ENCODE results near the gene N4BP3.
A peak's percentile ranks its signal among the peaks of the same experiment; 100 is the strongest.
"Not testable (repeated sequence)": the region's sequence is repeated elsewhere in the genome, so short reads cannot be mapped to it uniquely, and the experiment has no call there.

Gene N4BP3

GRCh38 chr5:178113141-178113787, at the start of gene N4BP3:
N4BP3 (plus strand) TSS chr5:178113532; CDS start chr5:178119584, 6,052 bp downstream.
- no peak for DNase-seq (ENCODE audit: low read depth)

- no peak for DNase-seq (ENCODE audit: low read depth)
Observed at GRCh38 chr5:178067755-178068154, 45.6 kb upstream of the N4BP3 start.

DNA sequence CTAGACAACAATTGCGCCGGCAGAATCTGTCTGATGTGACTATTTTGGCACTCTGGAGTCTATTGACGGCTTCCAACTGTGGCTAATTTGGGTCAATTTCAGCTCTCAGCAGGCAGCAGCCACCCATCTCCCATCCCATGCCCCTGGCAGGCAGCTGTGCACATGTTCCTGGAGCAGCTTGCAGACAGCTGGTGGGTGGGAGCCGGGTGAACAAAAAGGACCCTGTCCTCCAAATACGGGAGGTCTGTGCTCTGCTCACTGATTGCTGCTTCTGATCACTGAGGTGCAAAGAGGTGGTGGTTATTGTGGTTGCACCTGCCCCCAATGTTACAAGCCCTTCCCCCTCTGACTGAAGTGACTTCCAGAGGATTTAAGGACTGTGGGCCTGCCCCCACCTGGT, 45.0 kb upstream of the N4BP3 start:
- no peak for DNase-seq (ENCODE audit: low read depth)

DNA sequence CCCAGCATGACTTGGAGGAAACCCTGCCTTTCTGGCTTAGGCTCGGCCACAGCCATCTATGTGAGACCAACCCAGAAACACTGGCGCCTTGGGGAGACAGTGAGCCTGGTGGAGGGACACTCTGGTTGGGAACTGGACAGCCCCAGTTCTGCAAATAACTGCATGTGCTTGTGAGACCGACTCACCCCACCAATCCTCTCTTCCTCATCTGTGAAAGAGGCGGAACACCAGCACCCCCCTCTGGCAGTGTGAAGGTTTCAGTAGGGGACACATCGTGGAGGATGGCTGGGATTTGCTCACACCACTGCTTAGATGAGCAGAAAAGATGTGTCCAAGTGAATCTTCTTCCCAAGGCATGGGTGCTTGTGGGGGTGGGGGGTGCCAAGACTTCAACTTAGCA, 43.4 kb upstream of the N4BP3 start:
- DNase-seq (ENCODE audit: low read depth), result no peak

DNA sequence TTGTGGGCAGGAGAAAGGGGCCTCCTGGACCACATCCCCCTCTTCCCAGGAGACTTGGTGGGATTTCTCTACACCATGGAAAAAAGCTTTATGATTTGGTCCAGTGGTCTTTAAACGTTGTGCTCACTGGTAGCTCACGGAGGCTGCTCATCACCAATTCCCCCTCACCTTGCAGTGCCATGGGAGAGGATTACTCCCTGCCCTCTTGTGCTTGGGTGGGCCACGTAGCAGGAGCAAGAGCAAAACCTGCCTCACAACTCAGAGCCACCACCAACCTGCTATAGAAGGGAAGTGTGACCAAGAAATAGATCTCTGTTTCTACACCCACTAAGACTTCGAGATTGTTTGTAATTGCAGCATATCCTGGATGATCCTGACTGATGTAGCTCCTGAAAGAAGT, 42.2 kb upstream of the N4BP3 start:
- no peak for DNase-seq (ENCODE audit: low read depth)

DNA sequence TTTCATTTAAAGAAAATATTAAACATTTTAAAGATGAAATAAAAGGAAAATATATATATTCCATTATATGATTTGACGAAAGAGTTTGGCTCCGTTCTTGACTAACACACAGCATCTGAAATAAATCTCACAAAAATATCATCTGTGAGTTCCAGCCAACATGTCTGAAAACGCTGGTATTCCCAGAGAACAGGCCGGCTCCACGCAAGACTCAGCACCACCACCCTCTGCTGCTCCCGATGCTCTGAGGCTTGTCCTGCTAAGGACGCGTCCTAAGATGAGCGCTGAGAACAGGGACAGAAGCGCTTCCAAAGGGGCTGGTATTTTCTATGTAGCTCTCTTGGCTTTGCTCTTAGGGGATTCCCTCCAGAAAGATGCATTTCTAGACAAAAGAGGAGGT, 40.6 kb upstream of the N4BP3 start:
- DNase-seq (ENCODE audit: low read depth), result no peak

DNA sequence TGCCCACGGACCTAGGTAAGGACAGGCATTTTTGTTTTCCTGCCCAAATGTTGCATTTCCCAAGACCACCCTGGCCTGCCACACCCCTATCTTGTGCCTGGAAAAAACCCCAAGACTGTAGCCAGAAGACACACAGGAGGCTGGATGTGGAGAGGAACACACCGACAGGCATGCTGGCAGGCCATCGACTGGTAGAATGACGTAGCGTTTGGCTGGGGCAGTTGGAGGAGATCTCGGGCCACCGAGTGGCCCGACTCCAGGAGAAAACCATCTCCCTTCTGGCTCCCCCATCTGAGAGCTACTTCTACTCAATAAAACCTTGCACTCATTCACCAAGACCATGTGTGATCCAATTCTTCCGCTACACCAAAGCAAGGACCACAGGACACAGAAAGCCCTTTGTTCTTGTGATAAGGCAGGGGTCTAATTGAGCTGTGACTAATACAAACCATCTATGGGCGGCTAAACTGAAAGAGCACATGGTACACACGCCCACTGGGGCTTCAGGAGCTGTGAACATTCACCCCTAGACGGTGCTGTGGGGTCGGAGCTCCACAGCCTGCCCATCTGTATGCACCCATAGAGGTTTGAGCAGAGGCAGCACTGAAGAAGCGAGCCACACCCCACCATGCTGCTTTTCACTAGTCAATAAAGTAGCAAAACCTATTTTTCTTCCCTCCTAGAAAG, 38.9 kb upstream of the N4BP3 start:
- no peak for DNase-seq (ENCODE audit: low read depth)

DNA sequence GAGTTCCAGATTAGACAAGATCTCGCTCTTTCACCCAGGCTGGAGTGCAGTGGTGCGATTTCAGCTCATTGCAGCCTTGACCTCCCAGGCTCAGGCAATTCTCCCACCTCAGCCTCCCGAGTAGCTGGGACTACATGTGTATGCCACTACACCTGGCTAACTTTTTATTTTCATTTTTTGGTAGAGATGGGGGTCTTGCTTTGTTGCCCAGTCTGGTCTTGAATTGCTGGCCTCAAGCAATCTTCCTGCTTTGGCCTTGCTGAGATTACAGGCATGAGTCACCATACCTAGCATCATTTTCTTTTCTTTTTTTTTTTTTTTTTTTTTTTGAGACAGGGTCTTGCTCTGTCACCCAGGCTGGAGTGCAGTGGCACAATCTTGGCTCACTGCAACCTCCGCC, 36.4 kb upstream of the N4BP3 start:
- not testable (repeated sequence) for DNase-seq (ENCODE audit: low read depth)

GRCh38 chr5:178077751-178078150, 35.6 kb upstream of the N4BP3 start:
- no peak for DNase-seq (ENCODE audit: low read depth)

DNA sequence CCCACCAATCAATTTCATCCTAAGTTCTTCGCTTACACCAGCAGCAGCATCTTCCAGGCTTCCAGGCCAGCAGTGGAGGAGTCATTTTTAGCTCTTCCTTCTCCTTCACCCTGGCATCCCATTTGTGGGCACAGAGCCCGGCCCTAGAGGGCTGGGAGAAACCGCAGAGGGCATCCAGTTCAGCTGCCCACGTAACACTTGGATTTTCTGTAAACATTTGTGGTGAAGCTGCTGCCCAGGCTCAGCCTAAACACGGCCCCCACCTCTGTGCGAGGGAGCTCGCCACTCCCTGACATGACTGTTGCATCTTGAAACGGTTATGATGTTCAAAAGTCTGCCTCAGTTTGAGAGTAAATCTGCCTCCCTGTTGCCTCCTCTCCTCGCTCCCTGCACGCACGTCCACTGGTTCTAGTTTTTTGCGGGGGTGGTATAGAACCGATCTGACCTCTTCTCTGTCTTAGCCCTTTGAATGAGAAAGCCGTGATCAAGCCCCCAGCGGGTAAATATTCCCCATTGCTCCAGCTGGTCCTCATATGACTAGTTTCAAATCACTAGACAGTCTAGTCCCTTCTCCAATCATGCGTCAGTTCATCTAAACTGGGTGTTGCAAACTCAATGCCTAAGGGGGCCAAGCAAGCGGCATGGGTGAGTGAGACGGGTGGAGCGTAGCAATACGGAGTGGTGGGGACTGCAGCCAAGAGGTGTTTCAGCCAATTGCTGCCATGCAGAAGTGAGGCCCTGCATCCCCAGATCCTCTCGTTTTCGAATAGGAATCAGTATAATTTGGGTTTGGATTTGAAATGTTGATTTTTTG, 34.9 kb upstream of the N4BP3 start:
- peak; percentile 81 for DNase-seq (ENCODE audit: low read depth)

DNA sequence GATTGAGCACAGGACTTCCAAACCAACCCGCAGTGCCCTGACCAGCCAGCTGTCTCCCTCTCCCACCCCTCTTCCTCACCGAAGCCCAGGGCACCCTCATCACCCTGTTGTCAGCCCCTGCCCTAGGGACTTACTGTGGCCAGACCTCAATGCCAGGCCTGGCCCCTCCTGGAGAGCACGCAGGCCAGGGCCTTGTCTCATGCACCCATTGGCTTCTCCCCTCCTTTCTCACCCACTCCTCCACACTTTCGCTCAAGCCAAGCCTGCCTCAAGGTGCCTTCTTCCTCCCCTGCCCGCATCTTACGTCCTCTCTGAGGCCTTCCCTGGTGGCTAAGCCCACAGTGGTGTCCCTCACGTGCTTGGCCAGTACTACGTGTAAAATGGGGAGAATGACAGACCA, 33.3 kb upstream of the N4BP3 start:
- DNase-seq (ENCODE audit: low read depth), result no peak

DNA sequence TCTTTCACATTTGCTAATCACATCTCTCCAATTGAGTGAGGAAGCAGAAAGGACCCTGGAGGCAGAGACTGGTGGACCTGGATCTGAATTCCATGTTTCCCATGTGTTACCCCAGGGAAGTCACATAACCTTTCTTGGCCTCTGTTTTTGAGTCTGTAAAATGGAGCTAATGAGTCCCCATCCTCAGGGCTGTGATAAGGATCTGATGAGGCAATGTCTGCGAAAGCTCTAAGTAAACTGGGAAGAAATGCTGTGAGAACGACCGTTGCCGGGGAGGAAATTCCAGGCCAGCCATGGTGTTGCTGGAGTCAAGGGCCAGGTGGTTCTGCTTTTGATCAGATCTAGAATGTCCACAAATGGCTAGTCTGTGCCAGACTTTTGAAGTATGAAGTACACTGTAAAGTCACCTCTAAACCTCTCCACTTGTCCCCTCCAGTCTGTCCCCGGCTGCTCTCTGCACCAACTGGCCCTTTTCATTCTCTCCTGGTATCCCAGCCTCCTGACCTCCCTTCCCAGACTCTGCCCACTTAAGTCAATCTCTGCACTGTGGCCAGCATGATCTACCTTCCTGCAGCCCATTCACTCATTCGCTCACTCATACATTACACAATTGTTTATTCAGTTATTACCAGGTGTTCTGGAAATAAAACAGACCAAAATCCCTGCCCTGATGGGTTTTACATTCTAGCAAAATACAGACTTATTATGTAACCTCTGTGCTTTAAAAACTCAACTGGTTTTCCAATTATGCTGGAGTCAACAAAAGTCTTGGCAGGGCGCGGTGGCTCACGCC, 32.5 kb upstream of the N4BP3 start:
- no peak for DNase-seq (ENCODE audit: low read depth)

DNA sequence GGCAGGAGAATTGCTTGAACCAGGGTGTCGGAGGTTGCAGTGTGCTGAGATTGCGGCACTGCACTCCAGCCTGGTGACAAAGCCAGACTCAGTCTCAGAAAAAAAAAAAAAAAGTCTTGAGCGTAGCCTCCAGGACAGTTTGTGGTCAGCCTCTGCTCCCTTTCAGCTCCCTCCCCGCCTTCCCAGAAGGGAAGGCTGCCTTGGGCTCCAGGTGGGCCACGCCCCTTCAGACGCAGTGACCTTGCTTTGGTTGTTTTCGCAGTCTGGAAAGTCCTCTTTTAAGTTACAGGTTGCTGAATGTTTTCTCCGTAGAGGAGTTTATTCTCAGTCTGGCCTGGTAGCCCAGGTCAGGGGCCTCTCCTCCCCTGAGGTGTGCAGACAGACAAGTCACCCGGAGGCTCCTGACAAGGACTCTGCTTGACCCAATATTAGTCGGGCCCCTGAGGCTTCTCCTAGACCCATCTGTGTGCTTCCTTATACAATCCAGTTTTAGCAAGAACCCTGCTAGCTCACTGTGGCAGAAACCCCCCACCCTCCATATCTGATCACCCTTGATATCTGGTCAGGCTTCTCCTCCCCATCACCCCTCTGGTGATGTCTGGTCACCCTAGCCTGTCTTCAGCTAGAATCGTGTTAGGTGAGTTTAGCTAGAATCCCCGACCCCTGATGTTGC, 31.6 kb upstream of the N4BP3 start:
- DNase-seq (ENCODE audit: low read depth), result no peak

DNA sequence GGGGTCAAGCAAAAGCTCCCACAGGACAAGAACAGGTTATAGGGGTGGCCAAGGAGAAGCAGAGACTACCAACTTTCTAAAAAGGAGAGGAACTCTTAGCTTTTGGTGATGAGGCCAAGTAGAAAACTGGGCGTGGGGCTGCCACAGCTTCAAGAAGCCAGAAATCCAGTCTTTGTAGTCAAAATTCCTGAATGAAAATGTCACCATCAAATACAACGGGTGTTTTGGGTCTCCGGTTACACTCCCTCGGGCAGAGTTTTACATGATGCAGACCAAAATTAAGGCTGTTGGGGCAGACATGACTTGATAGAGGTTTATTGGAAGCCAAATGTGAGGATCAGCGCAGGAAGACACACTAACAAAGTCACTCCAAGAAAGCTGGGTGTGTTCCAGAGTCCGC, 29.4 kb upstream of the N4BP3 start:
- no peak for DNase-seq (ENCODE audit: low read depth)

GRCh38 chr5:178085316-178085715, 28.0 kb upstream of the N4BP3 start:
- no peak for DNase-seq (ENCODE audit: low read depth)

GRCh38 chr5:178086266-178086665, 27.1 kb upstream of the N4BP3 start:
- no peak for DNase-seq (ENCODE audit: low read depth)

- DNase-seq (ENCODE audit: low read depth), result not testable (repeated sequence)
Observed at GRCh38 chr5:178087199-178087598, 26.1 kb upstream of the N4BP3 start.

DNA sequence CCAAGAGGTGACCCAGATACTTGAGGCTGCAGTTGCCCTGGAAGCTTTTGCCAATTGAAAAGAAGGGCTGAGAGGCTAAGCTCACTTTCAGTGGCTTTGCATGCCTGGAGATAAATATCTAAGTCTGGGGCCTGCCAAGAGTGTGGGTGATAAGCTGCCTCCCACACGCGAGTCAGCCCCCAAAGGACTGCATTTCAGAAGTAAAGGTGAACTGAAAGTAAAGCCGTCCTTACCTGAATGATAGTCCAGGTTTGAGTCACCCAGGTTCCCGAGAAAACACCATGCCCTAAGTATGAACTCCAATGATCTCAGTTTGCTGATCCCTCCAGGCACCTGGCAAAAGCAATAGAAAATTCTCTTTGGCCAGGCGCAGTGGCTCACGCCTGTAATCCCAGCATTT, 22.5 kb upstream of the N4BP3 start:
- DNase-seq (ENCODE audit: low read depth), result no peak

GRCh38 chr5:178093134-178093533, 20.2 kb upstream of the N4BP3 start:
- no peak for DNase-seq (ENCODE audit: low read depth)

GRCh38 chr5:178094345-178094744, 19.0 kb upstream of the N4BP3 start:
- no peak for DNase-seq (ENCODE audit: low read depth)

DNA sequence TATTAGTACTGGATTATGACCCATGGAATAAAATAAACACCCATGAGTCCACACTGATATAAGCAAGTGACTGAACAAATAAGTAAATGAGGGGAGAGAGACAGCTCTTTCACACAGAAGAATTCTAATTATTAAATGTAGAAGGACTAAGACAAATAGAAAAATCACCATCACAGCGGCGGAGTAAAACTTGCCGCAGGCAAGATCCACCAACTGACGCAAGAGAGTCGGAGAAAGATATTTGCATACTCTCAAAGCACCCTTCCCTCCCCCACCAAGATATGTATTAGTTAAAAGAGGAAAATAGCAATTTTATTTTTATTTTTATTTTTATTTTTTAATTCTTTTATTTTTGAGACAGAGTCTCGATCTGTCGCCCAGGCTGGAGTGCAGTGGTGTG, 14.6 kb upstream of the N4BP3 start:
- DNase-seq (ENCODE audit: low read depth), result no peak

- no peak for DNase-seq (ENCODE audit: low read depth)
Observed at GRCh38 chr5:178103612-178104011, 9.7 kb upstream of the N4BP3 start.

Measured in stromal cell of bone marrow (primary cell).